Colonic mucosa (tissue), 4 donors: ENCODE data around the gene SLC5A9. TPM values are rescaled to one million over a fixed set of nuclear protein-coding genes. Genes with fewer than 3 reads are reported as not detected.

Experiments
- DNase-seq: peaks from one replicate; pipeline ENCODE4 v3.0.0-alpha.2; 2020
- H3K27ac ChIP-seq: fragments of 200-600 bp; one replicate; pipeline ENCODE4 v1.8.0; 2021
- H3K27me3 ChIP-seq: fragments of 200-600 bp; one replicate; pipeline ENCODE4 v1.8.0; 2021
- H3K36me3 ChIP-seq: fragments of 200-600 bp; one replicate; pipeline ENCODE4 v1.8.0; 2021
- H3K4me1 ChIP-seq: fragments of 200-600 bp; one replicate; pipeline ENCODE4 v1.8.0; 2021; ENCODE audit warnings: mild to moderate bottlenecking
- H3K4me3 ChIP-seq: fragments of 200-600 bp; one replicate; pipeline ENCODE4 v1.8.0; 2021
- H3K9ac ChIP-seq, 2 donors: one replicate each; pipeline ENCODE4 v1.7.0; 2013; ENCODE audit warnings: control low read depth in 2 of 2, low read depth in 2 of 2, low read length in 2 of 2
- H3K9me3 ChIP-seq: fragments of 200-600 bp; one replicate; pipeline ENCODE4 v1.8.0; 2021
- CTCF ChIP-seq: fragments of 200-600 bp; IDR thresholded peaks from one replicate; pipeline ENCODE4 v1.8.0; 2022; ENCODE audit warnings: antibody characterized with exemption, mild to moderate bottlenecking
- intact Hi-C: fragments of 100-400 bp; cut with DNase I; formaldehyde crosslinking; loops from one replicate; pipeline ENCODE4 v1.14.1; 2022
- total RNA-seq, 2 donors: library from RNA; stranded (reverse); fragmentation: NEBNext Ultra II Directional in 1 of 2; extraction: Animal tissue kit (Norgen Biotek cat#: 25700) in 1 of 2; gene quantifications; one replicate each; pipeline ENCODE4 v1.2.1, GENCODE V29; 2021
- donor health status: healthy.
- donor health status: DM: no; HTN: no; CAD: no.
- donor health status: DM: no; HTN: no; CAD: no.

SLC5A9 gene
- total RNA-seq, 2 donors from 2014 or later: 1.4 to 3.2 TPM

- no peak for DNase-seq
- intact Hi-C loops: no loop called here
- no peaks in the 10 kb centered on the region for H3K9me3 ChIP-seq
- TF ChIP-seq CTCF: no peak
- H3K27ac ChIP-seq: no peak overlapping the region
- H3K4me1 ChIP-seq: no peaks in the 10 kb centered on the region
- H3K9ac ChIP-seq: no peak overlapping the region
- H3K4me3 ChIP-seq: no peak overlapping the region
- no peaks in the 10 kb centered on the region for H3K27me3 ChIP-seq
- H3K36me3 ChIP-seq: no peaks in the 10 kb centered on the region
Measured at GRCh38 chr1:48198970-48199369, 23.5 kb upstream of the SLC5A9 start.

- Histone ChIP-seq H3K36me3 (no peaks in the 10 kb centered on the region), H3K4me3 (no peak overlapping the region), H3K9me3 (no peaks in the 10 kb centered on the region), H3K27me3 (no peaks in the 10 kb centered on the region), H3K9ac (no peak overlapping the region), H3K27ac (no peak overlapping the region), H3K4me1 (no peaks in the 10 kb centered on the region)
- TF ChIP-seq CTCF: no peak
- no peak for DNase-seq
- intact Hi-C loops: loop anchor here (5.0 kb wide), 3 partner anchors 93 to 463 kb away; partner anchors contain the start of gene TRABD2B
Measured at GRCh38 chr1:48200166-48200900, 22.2 kb upstream of the SLC5A9 start.

- intact Hi-C loops: loop anchor here (5.0 kb wide), 3 partner anchors 95 to 465 kb away; partner anchors contain the start of gene TRABD2B
- H3K4me3 ChIP-seq: no peak overlapping the region
- H3K4me1 ChIP-seq: no peaks in the 10 kb centered on the region
- no peak overlapping the region for H3K27ac ChIP-seq
- TF ChIP-seq CTCF: peak; percentile 68
- H3K9me3 ChIP-seq: no peaks in the 10 kb centered on the region
- no peaks in the 10 kb centered on the region for H3K36me3 ChIP-seq
- no peaks in the 10 kb centered on the region for H3K27me3 ChIP-seq
- peak; percentile 74 for DNase-seq
- H3K9ac ChIP-seq: no peak overlapping the region
Measured at GRCh38 chr1:48202030-48202752, 20.3 kb upstream of the SLC5A9 start.

GRCh38 chr1:48203287-48203900, 19.1 kb upstream of the SLC5A9 start:
- Histone ChIP-seq H3K9ac (no peak overlapping the region), H3K27ac (no peak overlapping the region), H3K27me3 (no peaks in the 10 kb centered on the region), H3K36me3 (no peaks in the 10 kb centered on the region), H3K4me1 (no peaks in the 10 kb centered on the region), H3K4me3 (no peak overlapping the region), H3K9me3 (no peaks in the 10 kb centered on the region)
- no peak for DNase-seq
- peak; percentile 53 for TF ChIP-seq CTCF
- intact Hi-C loops: loop anchor here (5.0 kb wide), 3 partner anchors 96 to 466 kb away; partner anchors contain the start of gene TRABD2B

- Histone ChIP-seq H3K4me3 (no peak overlapping the region), H3K9me3 (no peaks in the 10 kb centered on the region), H3K9ac (no peak overlapping the region), H3K27ac (no peak overlapping the region), H3K4me1 (no peaks in the 10 kb centered on the region), H3K27me3 (no peaks in the 10 kb centered on the region), H3K36me3 (no peaks in the 10 kb centered on the region)
- no peak for TF ChIP-seq CTCF
- DNase-seq: no peak
- intact Hi-C loops: no loop called here
Measured at GRCh38 chr1:48205522-48205921, 17.0 kb upstream of the SLC5A9 start.
